ENCODE results near the gene PLXNA3. TPM values are rescaled to one million over a fixed set of nuclear protein-coding genes. Genes with fewer than 3 reads are reported as not detected.

Gene PLXNA3
- total RNA-seq, 4 donors from 2014 or later: 17.0 to 44.4 (median 24.2) TPM

GRCh38 chrX:154412468-154412867, 45.6 kb upstream of the PLXNA3 start:
- peaks cover 0 to 26% (median 0%) of the 10 kb centered on the region in 4 donors for H3K4me1 ChIP-seq
- 65% methylated on average over 4 of the region's 4 CpGs; no CpG with 5 or more reads in 1 of the 2 donors for WGBS, 2 donors
- no peak for DNase-seq (ENCODE audit: low spot score in 2 of 2)
- no peaks in the 10 kb centered on the region for H3K27me3 ChIP-seq
- peak overlapping the region; percentile 55 to 89 (median 68) for H3K4me3 ChIP-seq
- no peaks in the 10 kb centered on the region for H3K9me3 ChIP-seq
- TF ChIP-seq, protein P1, sequence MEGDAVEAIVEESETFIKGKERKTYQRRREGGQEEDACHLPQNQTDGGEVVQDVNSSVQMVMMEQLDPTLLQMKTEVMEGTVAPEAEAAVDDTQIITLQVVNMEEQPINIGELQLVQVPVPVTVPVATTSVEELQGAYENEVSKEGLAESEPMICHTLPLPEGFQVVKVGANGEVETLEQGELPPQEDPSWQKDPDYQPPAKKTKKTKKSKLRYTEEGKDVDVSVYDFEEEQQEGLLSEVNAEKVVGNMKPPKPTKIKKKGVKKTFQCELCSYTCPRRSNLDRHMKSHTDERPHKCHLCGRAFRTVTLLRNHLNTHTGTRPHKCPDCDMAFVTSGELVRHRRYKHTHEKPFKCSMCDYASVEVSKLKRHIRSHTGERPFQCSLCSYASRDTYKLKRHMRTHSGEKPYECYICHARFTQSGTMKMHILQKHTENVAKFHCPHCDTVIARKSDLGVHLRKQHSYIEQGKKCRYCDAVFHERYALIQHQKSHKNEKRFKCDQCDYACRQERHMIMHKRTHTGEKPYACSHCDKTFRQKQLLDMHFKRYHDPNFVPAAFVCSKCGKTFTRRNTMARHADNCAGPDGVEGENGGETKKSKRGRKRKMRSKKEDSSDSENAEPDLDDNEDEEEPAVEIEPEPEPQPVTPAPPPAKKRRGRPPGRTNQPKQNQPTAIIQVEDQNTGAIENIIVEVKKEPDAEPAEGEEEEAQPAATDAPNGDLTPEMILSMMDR (IDR thresholded peaks at IDR 0.05): no peak
- TF ChIP-seq EP300 (IDR thresholded peaks at IDR 0.05) (no peak), POLR2A (IDR thresholded peaks at IDR 0.05) (no peak)
- H3K36me3 ChIP-seq: peaks cover 0 to 9% (median 0%) of the 10 kb centered on the region in 3 donors
- H3K27ac ChIP-seq: peak overlapping the region; percentile 90 to 97 (median 94)

- peak overlapping the region in 1 of 4 donors; percentile 97 for H3K27ac ChIP-seq
- no peak overlapping the region for H3K4me3 ChIP-seq
- WGBS, 2 donors: 81% methylated on average over 8 of the region's 8 CpGs; no CpG with 5 or more reads in 1 of the 2 donors
- TF ChIP-seq, protein P1 (IDR thresholded peaks at IDR 0.05): no peak
- TF ChIP-seq EP300 (IDR thresholded peaks at IDR 0.05) (no peak), POLR2A (IDR thresholded peaks at IDR 0.05) (no peak)
- no peaks in the 10 kb centered on the region for H3K9me3 ChIP-seq
- peaks cover 0 to 9% (median 0%) of the 10 kb centered on the region in 3 donors for H3K36me3 ChIP-seq
- H3K27me3 ChIP-seq: no peaks in the 10 kb centered on the region
- peaks cover 0 to 23% (median 0%) of the 10 kb centered on the region in 4 donors for H3K4me1 ChIP-seq
- no peak for DNase-seq (ENCODE audit: low spot score in 2 of 2)
These were observed 44.9 kb upstream of the PLXNA3 start for GRCh38 chrX:154413142-154413541.

DNA sequence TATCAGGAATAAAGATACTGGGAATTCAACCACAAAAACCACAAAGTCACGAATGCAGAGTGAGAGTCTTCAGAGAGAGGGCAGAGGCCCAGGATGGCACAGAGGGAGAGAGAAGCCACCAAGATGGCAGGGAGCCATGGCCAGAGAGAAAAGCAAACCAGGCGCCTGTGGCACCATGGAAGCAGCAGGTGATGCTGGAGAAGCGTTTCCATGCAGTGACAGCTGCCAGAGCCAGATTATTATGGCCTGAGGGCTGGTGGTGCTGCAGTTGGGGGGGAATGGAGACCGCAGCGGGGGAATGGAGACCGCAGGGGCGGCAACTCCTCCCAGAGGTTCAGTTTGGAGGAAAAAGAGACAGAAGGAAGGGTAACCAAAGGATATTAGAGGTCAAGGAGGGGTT, 40.9 kb upstream of the PLXNA3 start:
- Histone ChIP-seq H3K4me1 (peaks cover 0 to 11% (median 0%) of the 10 kb centered on the region in 4 donors), H3K27me3 (no peaks in the 10 kb centered on the region), H3K36me3 (peaks cover 0 to 29% (median 2%) of the 10 kb centered on the region in 3 donors), H3K27ac (no peak overlapping the region), H3K9me3 (no peaks in the 10 kb centered on the region), H3K4me3 (no peak overlapping the region)
- 58 to 70% methylated on average over 7 of the region's 7 CpGs for WGBS, 2 donors
- DNase-seq (ENCODE audit: low spot score in 2 of 2): no peak
- TF ChIP-seq, protein P1 (IDR thresholded peaks at IDR 0.05): no peak
- TF ChIP-seq POLR2A (IDR thresholded peaks at IDR 0.05) (no peak), EP300 (IDR thresholded peaks at IDR 0.05) (no peak)

- TF ChIP-seq, protein P1 (IDR thresholded peaks at IDR 0.05): no peak
- TF ChIP-seq POLR2A (IDR thresholded peaks at IDR 0.05) (no peak), EP300 (IDR thresholded peaks at IDR 0.05) (no peak)
- DNase-seq (ENCODE audit: low spot score in 2 of 2): no peak
- Histone ChIP-seq H3K27ac (peak overlapping the region in 1 of 4 donors; percentile 63), H3K4me1 (no peaks in the 10 kb centered on the region), H3K36me3 (peaks cover 0 to 20% (median 2%) of the 10 kb centered on the region in 3 donors), H3K4me3 (no peak overlapping the region), H3K9me3 (no peaks in the 10 kb centered on the region), H3K27me3 (no peaks in the 10 kb centered on the region)
- WGBS, 2 donors: 85 to 90% methylated on average over 5 to 8 of the region's 8 CpGs
These were observed 38.9 kb upstream of the PLXNA3 start for GRCh38 chrX:154419189-154419588.

- peaks cover 0 to 20% (median 2%) of the 10 kb centered on the region in 3 donors for H3K36me3 ChIP-seq
- TF ChIP-seq POLR2A (IDR thresholded peaks at IDR 0.05) (no peak), EP300 (IDR thresholded peaks at IDR 0.05) (no peak)
- TF ChIP-seq, protein P1 (IDR thresholded peaks at IDR 0.05): no peak
- peak overlapping the region in 1 of 4 donors; percentile 63 for H3K27ac ChIP-seq
- no peaks in the 10 kb centered on the region for H3K27me3 ChIP-seq
- no peak for DNase-seq (ENCODE audit: low spot score in 2 of 2)
- WGBS, 2 donors: 50 to 73% methylated on average over 1 to 19 of the region's 19 CpGs
- no peaks in the 10 kb centered on the region for H3K4me1 ChIP-seq
- no peaks in the 10 kb centered on the region for H3K9me3 ChIP-seq
- no peak overlapping the region for H3K4me3 ChIP-seq
These were observed 38.2 kb upstream of the PLXNA3 start for GRCh38 chrX:154419688-154420401.
